SK-N-SH (cell line): Measurements from ENCODE around the gene SEMA3A. TPM values are rescaled to one million over a fixed set of nuclear protein-coding genes. Genes with fewer than 3 reads are reported as not detected.

Experiments used
- CTCF ChIA-PET: fragments of 300-600, 350-600 bp; formaldehyde crosslinking; extraction: SDS; loops from one replicate; lab custom pipeline; 2021; lab: Yijun Ruan, JAX
- POLR2A ChIA-PET: fragments of 350-600 bp; sonication (Branson Sonifier 250); formaldehyde crosslinking; extraction: SDS; loops from one replicate; lab custom pipeline; 2020; ENCODE audit warnings: antibody characterized with exemption, inconsistent platforms; lab: Yijun Ruan, JAX
- DNase-seq: peaks from one replicate; pipeline ENCODE4 v3.0.0; 2012
- H2AFZ ChIP-seq: fragments of 200-600 bp; sonication (generic); 2 replicates; pipeline ENCODE4 v1.8.1; 2016; ENCODE audit warnings: antibody characterized with exemption, mild to moderate bottlenecking, low read depth
- H3F3A ChIP-seq: fragments of 200-600 bp; sonication (generic); replicated peaks from 2 replicates; pipeline ENCODE3; 2016; ENCODE audit warnings: antibody characterized with exemption, mild to moderate bottlenecking; ENCODE audit not compliant: insufficient read depth
- H3K27ac ChIP-seq, 2 experiments: fragments of 200-500 bp in 1 of 2; fragments of 200-600 bp in 1 of 2; sonication (Bioruptor generic) in 1 of 2; sonication (generic), shearing (Covaris generic) in 1 of 2; 2 replicates each; pipeline versions ENCODE4 v1.5.1 to v1.6.1; 2014 to 2016; ENCODE audit warnings: low read depth in 2 of 2, inconsistent platforms in 1 of 2, low read length in 1 of 2, mild to moderate bottlenecking in 1 of 2, mixed read lengths in 1 of 2
- H3K27me3 ChIP-seq: fragments of 200-600 bp; sonication (generic), shearing (Covaris generic); 2 replicates; pipeline ENCODE4 v1.6.1; 2016; ENCODE audit warnings: mixed run types; ENCODE audit not compliant: insufficient read depth
- H3K36me3 ChIP-seq, 2 experiments: fragments of 200-500 bp in 1 of 2; fragments of 200-600 bp in 1 of 2; sonication (Bioruptor generic) in 1 of 2; sonication (generic) in 1 of 2; replicated peaks in 1 of 2; 2 replicates each; pipeline versions ENCODE3 to v1.5.1; 2014 to 2016; ENCODE audit warnings: low read length in 1 of 2, mild to moderate bottlenecking in 1 of 2; ENCODE audit not compliant: insufficient read depth in 2 of 2, control insufficient read depth in 1 of 2
- H3K4me1 ChIP-seq, 2 experiments: fragments of 200-500 bp in 1 of 2; fragments of 200-600 bp in 1 of 2; sonication (Bioruptor generic) in 1 of 2; sonication (generic), shearing (Covaris generic) in 1 of 2; 2 replicates each; pipeline versions ENCODE4 v1.5.1 to v1.6.1; 2014 to 2016; ENCODE audit warnings: low read depth in 1 of 2, low read length in 1 of 2, mixed run types in 1 of 2; ENCODE audit not compliant: insufficient read depth in 2 of 2, control insufficient read depth in 1 of 2
- H3K4me2 ChIP-seq: fragments of 200-600 bp; sonication (generic), shearing (Covaris generic); 2 replicates; pipeline ENCODE4 v1.6.1; 2017; ENCODE audit warnings: mixed run types
- H3K4me3 ChIP-seq, 2 experiments: fragments of 200-500 bp in 1 of 2; fragments of 200-600 bp in 1 of 2; sonication (Bioruptor generic) in 1 of 2; sonication (generic), shearing (Covaris generic) in 1 of 2; 2 replicates each; pipeline versions ENCODE4 v1.5.1 to v1.8.1; 2014 to 2016; ENCODE audit warnings: low read depth in 2 of 2, inconsistent platforms in 1 of 2, low read length in 1 of 2, mild to moderate bottlenecking in 1 of 2, mixed read lengths in 1 of 2, moderate library complexity in 1 of 2
- H3K79me2 ChIP-seq: fragments of 200-600 bp; sonication (generic); 2 replicates; pipeline ENCODE4 v1.8.1; 2017; ENCODE audit warnings: mild to moderate bottlenecking; ENCODE audit not compliant: insufficient read depth
- H3K9ac ChIP-seq: fragments of 200-600 bp; sonication (generic); 2 replicates; pipeline ENCODE4 v1.6.1; 2017; ENCODE audit warnings: mixed run types
- H3K9me2 ChIP-seq: fragments of 200-600 bp; sonication (generic); 2 replicates; pipeline ENCODE4 v1.6.1; 2017; ENCODE audit warnings: mixed run types
- H3K9me3 ChIP-seq: fragments of 200-600 bp; sonication (generic); 2 replicates; pipeline ENCODE4 v1.6.1; 2017; ENCODE audit warnings: mixed run types, mild to moderate bottlenecking, moderate library complexity
- H4K20me1 ChIP-seq: fragments of 200-600 bp; sonication (generic); 2 replicates; pipeline ENCODE4 v1.6.1; 2017; ENCODE audit warnings: mild to moderate bottlenecking, mixed run types; ENCODE audit not compliant: insufficient read depth
- CHD2 ChIP-seq: fragments of 150-350 bp; IDR thresholded peaks from 2 replicates; pipeline ENCODE4 v1.6.1; 2018; ENCODE audit warnings: low read length; ENCODE audit not compliant: partially characterized antibody
- EZH2phosphoT487 ChIP-seq: fragments of 200-600 bp; sonication (generic); IDR thresholded peaks from 2 replicates; pipeline ENCODE4 v1.6.1; 2017; ENCODE audit warnings: low read depth, mixed run types, mild to moderate bottlenecking, antibody characterized with exemption, moderate library complexity, borderline replicate concordance
- GABPA ChIP-seq: IDR thresholded peaks from 2 replicates; pipeline ENCODE4 v1.4.0; 2012; ENCODE audit warnings: low read depth, mild to moderate bottlenecking
- GATA2 ChIP-seq: sonication (generic); formaldehyde crosslinking; IDR thresholded peaks from 2 replicates; pipeline ENCODE4 v1.5.0; 2020; ENCODE audit warnings: mild to moderate bottlenecking, missing genetic modification reagents
- IRF3 ChIP-seq: fragments of 150-350 bp; IDR thresholded peaks from 2 replicates; pipeline ENCODE4 v1.6.1; 2016; ENCODE audit warnings: mild to moderate bottlenecking, low read depth, low read length
- JUND ChIP-seq: IDR thresholded peaks from 2 replicates; pipeline ENCODE4 v1.4.0; 2012
- MEF2A ChIP-seq: IDR thresholded peaks from 2 replicates; pipeline ENCODE4 v1.4.0; 2012; ENCODE audit warnings: low read depth, borderline replicate concordance
- NFIC ChIP-seq: IDR thresholded peaks from 2 replicates; pipeline ENCODE4 v1.4.0; 2012; ENCODE audit warnings: borderline replicate concordance
- PBX3 ChIP-seq: IDR thresholded peaks from 2 replicates; pipeline ENCODE4; 2012
- TCF12 ChIP-seq: IDR thresholded peaks from 2 replicates; pipeline ENCODE4 v1.4.0; 2012
- USF1 ChIP-seq: IDR thresholded peaks from 2 replicates; pipeline ENCODE4 v1.4.0; 2012; ENCODE audit warnings: low read depth, borderline replicate concordance
- USF2 ChIP-seq: fragments of 150-350 bp; IDR thresholded peaks from 2 replicates; pipeline ENCODE4 v1.6.1; 2017; ENCODE audit warnings: antibody characterized with exemption, low read length, low read depth, borderline replicate concordance
- YY1 ChIP-seq: IDR thresholded peaks from 2 replicates; pipeline ENCODE4 v1.4.0; 2012; ENCODE audit warnings: low read depth, mild to moderate bottlenecking
- WGBS: methylation state at CpG from one replicate; pipeline ENCODE4 v1.1.6; 2017; ENCODE audit warnings: low lambda C conversion rate; 5-methylcytosine and 5-hydroxymethylcytosine counted together
- polyA plus RNA-seq, 3 experiments: library from polyadenylated mRNA; depleted of rRNA; stranded (reverse); fragments of >200 nt; gene quantifications; 2 replicates each; pipeline ENCODE4 v1.2.3, GENCODE V29; 2012

SEMA3A gene
- polyA plus RNA-seq, 1 of the 3 experiments (the other 2 are of a cell fraction) = 15.9 TPM

GRCh38 chr7:83908526-83908925, 286.1 kb downstream of the SEMA3A start:
- H3K27me3 ChIP-seq = no peaks in the 10 kb centered on the region
- no peak overlapping the region for H3K4me2 ChIP-seq
- H3K27ac ChIP-seq = no peak overlapping the region
- H4K20me1 ChIP-seq = no peaks in the 10 kb centered on the region
- POLR2A ChIA-PET = no interaction called here
- H3K4me3 ChIP-seq = no peak overlapping the region
- no peaks in the 10 kb centered on the region for H3K79me2 ChIP-seq
- no peak for DNase-seq
- no peaks in the 10 kb centered on the region for H3K9me3 ChIP-seq
- H2AFZ ChIP-seq = no peak overlapping the region
- CTCF ChIA-PET = interaction anchor here (1.5 kb wide), 1 partner anchor 26 kb away, joined by 4 read pairs; no protein-coding TSS in a partner anchor
- 79% methylated on average over 2 of the region's 2 CpGs for WGBS
- H3K9me2 ChIP-seq = no peaks in the 10 kb centered on the region
- H3K4me1 ChIP-seq = no peaks in the 10 kb centered on the region; a peak in 1 of 4 replicates
- H3K36me3 ChIP-seq = no peaks in the 10 kb centered on the region
- H3F3A ChIP-seq = no peaks in the 10 kb centered on the region
- TF ChIP-seq IRF3 (no peak), TCF12 (no peak), GATA2 (CRISPR knock-in tag) (no peak), PBX3 (no peak), GABPA (no peak), YY1 (no peak), USF2 (no peak), USF1 (no peak), NFIC (no peak), EZH2phosphoT487 (no peak), CHD2 (no peak), MEF2A (no peak), JUND (no peak)
- H3K9ac ChIP-seq = no peak overlapping the region
